Peyer's patch (tissue), 4 donors: Measurements from ENCODE around the gene ODF2L.

Experiments
- CTCF ChIP-seq, 6 experiments: fragments of 450-650 bp in 4 of 6; fragments of 200-600 bp in 2 of 6; sonication (generic) in 1 of 6; IDR thresholded peaks; one replicate each; pipeline ENCODE4 v1.5.1; 2017 to 2019; ENCODE audit warnings: antibody characterized with exemption in 6 of 6, mild to moderate bottlenecking in 3 of 6, moderate library complexity in 1 of 6
- POLR2A ChIP-seq, 2 donors: fragments of 450-650 bp; IDR thresholded peaks; one replicate each; pipeline ENCODE4 v1.5.1; 2017; ENCODE audit warnings: antibody characterized with exemption in 2 of 2, mild to moderate bottlenecking in 2 of 2, moderate library complexity in 2 of 2

GRCh38 chr1:86434059-86434458 is 37.9 kb upstream of the ODF2L start:
- TF ChIP-seq CTCF (IDR thresholded peaks at IDR 0.05) (no peak), POLR2A (IDR thresholded peaks at IDR 0.05) (no peak)
